ENCODE data around the gene SPRY1. TPM values are rescaled to one million over a fixed set of nuclear protein-coding genes. Genes with fewer than 3 reads are reported as not detected.

Gene SPRY1
- total RNA-seq, 3 donors from 2014 or later, result 26.5 to 46.4 (median 27.2) TPM

- ATAC-seq (peak; percentile 74), DNase-seq (no peak)
- TF ChIP-seq, protein P1, sequence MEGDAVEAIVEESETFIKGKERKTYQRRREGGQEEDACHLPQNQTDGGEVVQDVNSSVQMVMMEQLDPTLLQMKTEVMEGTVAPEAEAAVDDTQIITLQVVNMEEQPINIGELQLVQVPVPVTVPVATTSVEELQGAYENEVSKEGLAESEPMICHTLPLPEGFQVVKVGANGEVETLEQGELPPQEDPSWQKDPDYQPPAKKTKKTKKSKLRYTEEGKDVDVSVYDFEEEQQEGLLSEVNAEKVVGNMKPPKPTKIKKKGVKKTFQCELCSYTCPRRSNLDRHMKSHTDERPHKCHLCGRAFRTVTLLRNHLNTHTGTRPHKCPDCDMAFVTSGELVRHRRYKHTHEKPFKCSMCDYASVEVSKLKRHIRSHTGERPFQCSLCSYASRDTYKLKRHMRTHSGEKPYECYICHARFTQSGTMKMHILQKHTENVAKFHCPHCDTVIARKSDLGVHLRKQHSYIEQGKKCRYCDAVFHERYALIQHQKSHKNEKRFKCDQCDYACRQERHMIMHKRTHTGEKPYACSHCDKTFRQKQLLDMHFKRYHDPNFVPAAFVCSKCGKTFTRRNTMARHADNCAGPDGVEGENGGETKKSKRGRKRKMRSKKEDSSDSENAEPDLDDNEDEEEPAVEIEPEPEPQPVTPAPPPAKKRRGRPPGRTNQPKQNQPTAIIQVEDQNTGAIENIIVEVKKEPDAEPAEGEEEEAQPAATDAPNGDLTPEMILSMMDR (IDR thresholded peaks at IDR 0.05), result no peak
- Histone ChIP-seq H3K4me3 (no peak overlapping the region), H3K36me3 (ENCODE audit: low read depth) (no peaks in the 10 kb centered on the region), H3K4me1 (ENCODE audit: low read depth) (peaks cover 13% of the 10 kb centered on the region), H3K9me3 (no peaks in the 10 kb centered on the region)
- intact Hi-C loops (cut with DNase I, micrococcal nuclease), result loop anchor here in 1 of 2 donors (10.0 kb wide), 1 partner anchor 86 kb away; no protein-coding TSS in a partner anchor
Observed at GRCh38 chr4:123418351-123418931, 21.8 kb downstream of the SPRY1 start.

DNA sequence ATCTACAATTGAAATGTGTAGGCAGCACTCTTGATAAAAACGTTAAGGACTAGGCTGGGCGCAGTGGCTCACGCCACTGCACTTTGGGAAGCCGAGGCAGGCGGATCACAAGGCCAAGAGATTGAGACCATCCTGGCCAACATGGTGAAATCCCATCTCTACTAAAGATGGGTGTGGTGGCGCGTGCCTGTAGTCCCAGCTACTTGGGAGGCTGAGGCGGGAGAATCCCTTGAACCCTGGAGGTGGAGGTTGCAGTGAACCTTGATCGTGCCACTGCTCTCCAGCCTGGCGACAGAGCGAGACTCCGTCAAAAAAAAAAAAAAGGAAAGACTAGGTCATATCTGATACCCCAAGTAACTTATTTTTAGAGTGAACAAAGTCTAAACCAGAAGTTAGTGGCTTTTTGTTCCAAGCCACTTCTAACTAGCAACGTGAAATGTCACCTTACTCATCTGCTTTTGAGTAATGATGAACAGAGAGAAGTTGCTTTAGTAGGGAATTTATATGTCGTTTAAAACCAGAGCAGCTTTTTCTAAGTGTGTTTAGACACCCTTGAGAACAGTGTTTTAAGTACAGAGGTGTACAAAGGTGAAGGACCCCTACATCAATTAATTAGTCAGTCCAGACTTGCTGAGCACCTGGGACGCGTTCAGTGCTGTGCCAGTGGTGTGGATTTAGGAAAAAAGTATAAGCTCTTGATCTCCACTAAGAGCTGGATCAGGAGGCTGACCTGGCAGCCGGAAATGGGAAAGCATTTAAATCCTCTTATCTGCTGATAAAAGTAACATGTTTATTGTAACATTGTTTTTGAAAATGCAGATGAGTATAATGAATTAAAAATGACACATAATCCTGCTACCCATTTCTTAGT is 23.5 kb downstream of the SPRY1 start:
- Histone ChIP-seq H3K36me3 (ENCODE audit: low read depth) (no peaks in the 10 kb centered on the region), H3K9me3 (no peaks in the 10 kb centered on the region), H3K4me3 (no peak overlapping the region), H3K4me1 (ENCODE audit: low read depth) (peaks cover 9% of the 10 kb centered on the region)
- no peak for DNase-seq
- no peak for ATAC-seq
- TF ChIP-seq, protein P1 (IDR thresholded peaks at IDR 0.05), result no peak
- intact Hi-C loops (cut with DNase I, micrococcal nuclease), result loop anchor here in 1 of 2 donors (10.0 kb wide), 1 partner anchor 85 kb away; no protein-coding TSS in a partner anchor

DNA sequence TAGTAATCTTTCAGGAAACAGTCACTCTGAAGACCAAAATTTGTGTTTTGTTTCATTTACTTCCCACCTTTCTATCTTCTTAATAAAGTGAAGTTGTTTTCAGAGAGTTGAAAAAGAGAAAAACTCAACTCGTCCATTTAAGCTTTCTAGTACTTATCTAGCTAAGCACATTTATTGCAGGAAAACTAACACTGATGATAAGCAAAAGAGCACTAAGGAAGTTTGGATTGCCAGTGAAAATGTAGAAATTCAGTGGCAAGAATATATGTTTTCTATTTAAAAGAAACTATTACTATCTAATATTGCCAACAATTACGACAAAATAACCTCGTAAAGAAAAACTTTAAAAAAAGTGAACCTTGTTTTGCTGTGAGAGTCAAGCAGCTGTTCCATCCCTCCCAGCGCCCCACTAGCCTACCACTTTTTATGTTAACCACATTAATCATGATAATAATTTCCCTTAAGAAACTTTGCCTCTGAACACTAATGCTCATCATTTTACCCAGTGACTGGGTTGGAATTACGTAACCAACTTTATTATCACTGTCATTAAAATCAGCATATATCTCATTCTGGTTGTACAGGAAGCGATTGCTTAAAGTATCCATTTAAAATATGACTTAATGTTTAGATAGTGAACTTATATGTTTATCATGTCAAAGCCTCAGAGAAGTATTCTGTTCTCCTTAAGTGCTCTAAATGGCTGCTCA is 24.8 kb downstream of the SPRY1 start:
- TF ChIP-seq, protein P1 (IDR thresholded peaks at IDR 0.05), result no peak
- ATAC-seq, result peak; percentile 66
- intact Hi-C loops (cut with DNase I, micrococcal nuclease), result no loop called here

GRCh38 chr4:123421937-123422781 is 25.6 kb downstream of the SPRY1 start:
- ATAC-seq (no peak), DNase-seq (no peak)
- TF ChIP-seq, protein P1 (IDR thresholded peaks at IDR 0.05), result no peak
- intact Hi-C loops (cut with DNase I, micrococcal nuclease), result no loop called here
- H3K9me3 ChIP-seq, result no peaks in the 10 kb centered on the region
- peaks cover 9% of the 10 kb centered on the region for H3K4me1 ChIP-seq (ENCODE audit: low read depth)
- no peak overlapping the region for H3K4me3 ChIP-seq
- H3K36me3 ChIP-seq (ENCODE audit: low read depth), result no peaks in the 10 kb centered on the region

More for the DNA sequence above, 24.8 kb downstream of the SPRY1 start:
- Histone ChIP-seq H3K36me3 (ENCODE audit: low read depth) (no peaks in the 10 kb centered on the region), H3K9me3 (no peaks in the 10 kb centered on the region), H3K4me1 (ENCODE audit: low read depth) (peaks cover 9% of the 10 kb centered on the region), H3K4me3 (no peak overlapping the region)
- no peak for DNase-seq

DNA sequence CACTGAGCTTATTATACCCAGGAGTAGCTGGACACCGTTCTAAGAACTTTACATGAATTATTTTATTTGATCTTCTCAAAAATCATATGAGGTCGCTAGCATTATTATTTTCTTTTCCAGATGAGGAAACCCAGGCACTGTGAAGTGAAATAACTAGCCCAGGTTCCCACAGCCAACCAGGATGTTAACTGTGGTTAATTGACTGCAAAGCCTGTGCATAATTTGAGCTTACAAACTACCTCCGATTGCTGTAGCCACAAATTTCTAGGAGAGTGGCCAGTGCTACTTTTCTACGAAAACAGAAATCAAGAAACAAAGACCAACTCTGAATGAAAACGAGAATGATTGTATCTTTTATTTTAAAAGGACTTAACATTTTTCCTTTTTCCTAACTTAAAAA is 27.2 kb downstream of the SPRY1 start:
- TF ChIP-seq, protein P1 (IDR thresholded peaks at IDR 0.05), result no peak
- Histone ChIP-seq H3K9me3 (no peaks in the 10 kb centered on the region), H3K4me3 (no peak overlapping the region), H3K4me1 (ENCODE audit: low read depth) (no peaks in the 10 kb centered on the region), H3K36me3 (ENCODE audit: low read depth) (no peaks in the 10 kb centered on the region)
- intact Hi-C loops (cut with DNase I, micrococcal nuclease), result no loop called here
- ATAC-seq, result no peak
- DNase-seq, result no peak

Data from mucosa of descending colon (tissue), 3 donors.